Measurements from ENCODE around the gene KIF26B. TPM values are rescaled to one million over a fixed set of nuclear protein-coding genes. Genes with fewer than 3 reads are reported as not detected.

KIF26B gene
- total RNA-seq, 1 experiment from 2014 or later, result not detected

- no peak for DNase-seq
- Histone ChIP-seq H3K9me3 (no peaks in the 10 kb centered on the region), H3K27me3 (no peaks in the 10 kb centered on the region), H3K36me3 (no peaks in the 10 kb centered on the region), H3K4me3 (no peak overlapping the region)
Measured at GRCh38 chr1:245677461-245678240, 522.9 kb downstream of the KIF26B start.

- Histone ChIP-seq H3K4me3 (no peak overlapping the region), H3K36me3 (no peaks in the 10 kb centered on the region), H3K27me3 (no peaks in the 10 kb centered on the region), H3K9me3 (no peaks in the 10 kb centered on the region)
- DNase-seq, result no peak
Measured at GRCh38 chr1:245678860-245679411, 524.2 kb downstream of the KIF26B start.

GRCh38 chr1:245679821-245680780 lies 525.3 kb downstream of the KIF26B start:
- Histone ChIP-seq H3K27me3 (no peaks in the 10 kb centered on the region), H3K36me3 (no peaks in the 10 kb centered on the region), H3K4me3 (no peak overlapping the region), H3K9me3 (no peaks in the 10 kb centered on the region)
- DNase-seq, result no peak

GRCh38 chr1:245682638-245683628 lies 528.1 kb downstream of the KIF26B start:
- no peak for DNase-seq

GRCh38 chr1:245683676-245684075 lies 528.9 kb downstream of the KIF26B start:
- Histone ChIP-seq H3K27me3 (no peaks in the 10 kb centered on the region), H3K4me3 (no peak overlapping the region), H3K9me3 (no peaks in the 10 kb centered on the region), H3K36me3 (no peaks in the 10 kb centered on the region)
- DNase-seq, result no peak

More at GRCh38 chr1:245682638-245683628, 528.1 kb downstream of the KIF26B start:
- Histone ChIP-seq H3K36me3 (no peaks in the 10 kb centered on the region), H3K9me3 (no peaks in the 10 kb centered on the region), H3K4me3 (no peak overlapping the region), H3K27me3 (no peaks in the 10 kb centered on the region)

- Histone ChIP-seq H3K36me3 (no peaks in the 10 kb centered on the region), H3K9me3 (no peaks in the 10 kb centered on the region), H3K4me3 (no peak overlapping the region), H3K27me3 (no peaks in the 10 kb centered on the region)
- DNase-seq, result no peak
Measured at GRCh38 chr1:245684166-245684565, 529.4 kb downstream of the KIF26B start.

- Histone ChIP-seq H3K9me3 (no peaks in the 10 kb centered on the region), H3K36me3 (no peaks in the 10 kb centered on the region), H3K27me3 (no peaks in the 10 kb centered on the region), H3K4me3 (no peak overlapping the region)
- no peak for DNase-seq
Measured at GRCh38 chr1:245684571-245684970, 529.8 kb downstream of the KIF26B start.

GRCh38 chr1:245685111-245685810 lies 530.5 kb downstream of the KIF26B start:
- Histone ChIP-seq H3K4me3 (no peak overlapping the region), H3K36me3 (no peaks in the 10 kb centered on the region), H3K9me3 (no peaks in the 10 kb centered on the region), H3K27me3 (no peaks in the 10 kb centered on the region)
- DNase-seq, result no peak

GRCh38 chr1:245686006-245686405 lies 531.2 kb downstream of the KIF26B start:
- Histone ChIP-seq H3K36me3 (no peaks in the 10 kb centered on the region), H3K4me3 (no peak overlapping the region)
- DNase-seq, result no peak

GRCh38 chr1:245686446-245687030 lies 531.8 kb downstream of the KIF26B start:
- no peaks in the 10 kb centered on the region for H3K36me3 ChIP-seq
- H3K4me3 ChIP-seq, result no peak overlapping the region
- DNase-seq, result no peak
- H3K9me3 ChIP-seq, result no peaks in the 10 kb centered on the region
- no peaks in the 10 kb centered on the region for H3K27me3 ChIP-seq

More at GRCh38 chr1:245686006-245686405, 531.2 kb downstream of the KIF26B start:
- Histone ChIP-seq H3K27me3 (no peaks in the 10 kb centered on the region), H3K9me3 (no peaks in the 10 kb centered on the region)

- H3K4me3 ChIP-seq, result no peak overlapping the region
- H3K27me3 ChIP-seq, result no peaks in the 10 kb centered on the region
- DNase-seq, result no peak
- no peaks in the 10 kb centered on the region for H3K9me3 ChIP-seq
- H3K36me3 ChIP-seq, result no peaks in the 10 kb centered on the region
Measured at GRCh38 chr1:245687152-245687635, 532.4 kb downstream of the KIF26B start.

GRCh38 chr1:245687636-245688535 lies 533.1 kb downstream of the KIF26B start:
- Histone ChIP-seq H3K4me3 (no peak overlapping the region), H3K36me3 (no peaks in the 10 kb centered on the region), H3K27me3 (no peaks in the 10 kb centered on the region), H3K9me3 (no peaks in the 10 kb centered on the region)
- DNase-seq, result no peak

GRCh38 chr1:245688536-245689453 lies 534.0 kb downstream of the KIF26B start:
- no peak overlapping the region for H3K4me3 ChIP-seq
- H3K36me3 ChIP-seq, result no peaks in the 10 kb centered on the region
- no peaks in the 10 kb centered on the region for H3K9me3 ChIP-seq
- no peak for DNase-seq
- no peaks in the 10 kb centered on the region for H3K27me3 ChIP-seq
